Epidermal melanocyte (primary cell): ENCODE measurements around the gene POU2F2.

Experiments used
- DNase-seq: peaks from one replicate; pipeline ENCODE4 v3.0.0; 2011; ENCODE audit warnings: low spot score; ENCODE audit not compliant: insufficient read length

Gene POU2F2

GRCh38 chr19:42132030-42132628 is at the start of gene POU2F2:
Gene POU2F2 (minus strand): TSS chr19:42132446. CDS start chr19:42132411, 35 bp downstream.
- DNase-seq, result no peak

- no peak for DNase-seq
Observed at GRCh38 chr19:42178791-42179674, 46.8 kb upstream of the POU2F2 start.

DNA sequence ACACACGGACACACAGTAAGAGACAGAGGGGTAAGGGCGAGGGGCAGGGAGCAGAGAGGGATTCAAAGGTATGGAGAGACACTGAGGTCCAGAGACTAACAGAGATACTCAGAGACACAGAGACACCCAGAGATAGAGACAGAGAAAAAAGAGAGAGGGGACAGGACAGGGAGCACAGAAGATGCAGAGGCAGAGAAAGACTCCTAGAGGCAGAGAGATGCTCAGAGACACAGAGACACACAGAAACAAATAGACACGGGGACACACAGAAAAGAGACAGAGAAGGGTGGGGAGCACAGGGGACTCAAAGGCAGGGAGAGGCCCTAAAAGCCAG is 45.4 kb upstream of the POU2F2 start:
- DNase-seq, result no peak

DNA sequence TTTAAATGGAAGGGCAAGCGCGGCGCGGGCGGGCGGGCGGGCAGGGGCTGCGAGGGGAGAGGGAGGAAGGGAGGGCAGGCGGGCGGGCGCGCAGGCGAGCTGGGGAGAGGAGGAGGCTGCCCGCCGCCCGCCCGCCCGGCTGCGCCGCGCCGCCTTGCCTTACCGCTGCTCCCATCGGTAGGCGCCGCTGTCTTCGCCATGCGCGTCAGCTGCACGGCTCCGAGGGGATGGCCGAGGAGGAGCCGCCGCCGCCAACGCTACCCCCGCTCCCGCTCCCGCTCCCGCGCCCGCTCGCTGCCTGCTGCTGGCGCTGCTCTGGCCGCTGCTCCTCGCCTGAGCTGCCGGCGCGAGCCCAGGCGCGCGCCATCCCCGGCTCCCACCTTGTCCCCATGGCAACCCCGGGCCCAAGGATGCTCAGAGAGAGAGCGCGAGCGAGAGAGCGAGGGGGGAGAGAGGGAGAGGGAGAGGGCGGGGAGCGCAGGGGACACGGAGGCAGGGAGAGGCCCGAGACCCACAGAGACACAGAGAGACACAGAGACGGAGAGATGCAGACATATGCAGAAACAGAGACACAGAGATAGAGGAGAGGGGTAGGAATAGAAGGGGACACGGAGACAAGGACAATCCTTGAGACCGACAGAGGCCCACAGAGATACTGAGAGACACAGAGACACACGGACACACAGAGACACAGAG is 44.9 kb upstream of the POU2F2 start:
- DNase-seq, result peak; percentile 54

GRCh38 chr19:42176649-42176989 is 44.4 kb upstream of the POU2F2 start:
- DNase-seq, result no peak

DNA sequence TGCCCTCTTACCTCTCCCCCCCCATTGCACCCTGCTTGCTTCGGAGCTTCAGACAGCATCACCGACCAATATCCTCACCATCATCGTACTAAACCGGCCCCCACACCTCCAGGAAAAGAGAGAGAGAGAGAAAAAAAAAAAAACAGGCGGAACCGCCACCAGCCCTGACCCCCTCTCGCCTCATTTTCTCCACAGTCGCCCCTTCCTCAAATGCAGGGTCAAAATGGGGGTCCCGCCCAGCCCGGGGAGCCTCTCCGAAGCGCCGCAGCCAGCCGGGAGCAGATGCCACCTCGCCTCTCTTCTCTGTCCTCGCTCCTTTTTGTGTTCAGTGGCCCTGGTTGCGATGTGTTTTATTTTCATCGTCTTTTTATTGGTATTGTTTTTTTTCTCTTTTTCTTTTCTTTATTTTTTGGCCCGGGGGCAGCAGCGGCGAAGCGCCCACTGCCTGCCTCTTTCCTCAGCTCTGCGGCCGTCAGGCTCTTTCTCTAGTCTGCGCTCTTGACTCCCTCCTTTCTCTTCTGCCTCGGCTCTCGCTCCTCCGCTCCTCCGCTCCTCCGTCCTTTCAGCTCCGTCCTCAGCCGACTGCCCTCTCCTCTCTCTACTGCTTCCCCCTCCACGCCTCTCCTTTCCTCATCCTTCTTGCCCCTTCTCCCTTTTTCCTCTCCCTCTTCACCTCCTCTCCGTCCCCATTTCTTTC is 43.9 kb upstream of the POU2F2 start:
- DNase-seq, result no peak

DNA sequence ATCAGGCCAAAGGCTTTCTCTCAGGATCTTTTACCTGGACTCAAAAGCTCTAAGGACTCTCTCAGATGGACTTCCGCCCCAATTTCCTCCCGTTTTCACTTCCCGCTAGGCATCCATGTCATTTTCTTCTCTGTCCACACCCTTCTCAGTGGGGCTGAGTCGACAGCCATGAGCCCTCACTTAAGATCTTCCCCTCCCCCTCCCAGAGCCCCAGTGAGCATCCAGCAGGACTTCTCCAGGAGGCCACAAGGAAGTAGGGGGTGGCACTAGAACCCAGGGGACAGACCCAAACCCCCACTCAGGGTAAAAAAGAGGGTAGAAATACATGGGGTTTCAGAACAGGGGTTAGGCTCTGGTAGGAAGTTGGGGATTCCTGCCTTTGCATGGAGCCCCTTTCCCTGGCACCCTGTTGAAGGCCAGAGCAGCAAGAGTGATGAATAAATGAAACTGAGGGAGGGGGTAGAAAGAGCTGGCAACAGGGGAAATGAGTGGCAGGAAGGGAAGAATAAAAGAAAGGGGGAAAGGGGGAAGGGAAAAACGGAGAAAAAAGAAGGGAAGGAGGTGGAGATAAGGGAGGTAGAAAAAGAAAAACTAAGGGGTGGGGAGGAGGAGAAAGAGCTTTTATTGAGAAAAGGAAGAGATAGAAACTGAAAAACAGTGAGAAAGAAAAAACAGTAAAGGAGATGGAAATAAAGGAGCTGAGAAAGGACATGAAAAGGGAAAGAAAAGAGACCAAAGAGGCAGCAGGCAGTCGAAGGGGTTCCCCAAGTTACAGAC is 42.9 kb upstream of the POU2F2 start:
- DNase-seq, result no peak

- DNase-seq, result no peak
Observed at GRCh38 chr19:42174188-42174587, 41.9 kb upstream of the POU2F2 start.

DNA sequence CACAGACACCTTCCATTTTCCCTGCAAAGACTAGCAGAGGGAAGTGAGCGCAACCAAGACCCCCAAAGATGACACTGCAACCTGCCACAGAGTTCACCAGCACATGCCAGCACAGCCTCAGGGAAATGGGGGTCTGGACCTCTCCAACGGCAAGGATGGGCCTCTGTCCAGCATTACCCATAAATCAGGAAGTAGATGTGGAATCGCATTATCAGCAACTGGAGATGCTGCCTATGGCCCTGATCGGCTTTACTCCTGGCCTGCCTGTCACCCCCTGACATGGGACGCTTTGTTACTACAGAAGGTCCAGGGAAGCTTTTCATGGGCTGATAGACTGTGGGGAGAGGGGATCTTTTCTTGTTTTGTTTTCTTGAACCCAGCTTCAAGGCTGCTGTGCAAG is 41.4 kb upstream of the POU2F2 start:
- DNase-seq, result no peak

DNA sequence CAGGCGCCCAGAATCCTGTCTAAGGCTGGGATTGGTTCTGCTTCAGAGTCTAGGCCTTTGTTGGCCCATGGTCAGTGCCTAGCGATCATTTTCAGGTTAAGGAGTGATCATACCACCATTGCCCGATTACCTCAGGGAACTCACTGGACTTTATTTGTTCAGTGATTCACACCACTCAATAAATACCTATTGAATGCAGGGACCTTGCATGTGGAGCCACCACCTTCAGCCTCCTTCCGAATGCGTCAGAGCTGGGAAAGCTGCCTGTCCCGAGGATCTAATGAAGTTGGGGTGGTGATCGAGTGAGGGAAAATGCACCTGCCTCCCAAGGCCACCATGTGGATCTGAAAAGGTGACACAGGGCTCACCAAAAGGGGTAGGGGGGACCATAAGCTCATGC is 40.0 kb upstream of the POU2F2 start:
- no peak for DNase-seq

GRCh38 chr19:42170715-42171114 is 38.5 kb upstream of the POU2F2 start:
- no peak for DNase-seq

- no peak for DNase-seq
Observed at GRCh38 chr19:42169486-42170413, 37.5 kb upstream of the POU2F2 start.

DNA sequence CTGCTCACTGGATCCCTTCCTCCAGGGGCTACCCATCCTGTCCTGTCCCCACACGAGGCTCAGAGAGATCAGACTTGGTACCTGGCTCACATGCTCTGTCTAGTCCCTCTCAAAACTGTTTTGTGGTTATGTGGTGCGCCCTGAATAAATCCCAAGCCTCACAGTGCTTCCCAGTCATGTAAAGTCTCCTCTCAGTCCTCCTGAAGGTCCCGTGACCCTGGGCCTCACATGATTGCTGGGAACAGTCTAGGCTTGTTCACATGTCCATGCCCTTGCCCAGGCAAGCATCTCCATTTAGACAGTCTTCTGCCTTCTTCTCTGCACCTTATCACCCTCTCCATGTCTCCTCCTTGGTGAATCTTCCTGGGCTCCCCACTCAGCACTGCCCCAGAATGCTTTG is 36.0 kb upstream of the POU2F2 start:
- no peak for DNase-seq

GRCh38 chr19:42166316-42166715 is 34.1 kb upstream of the POU2F2 start:
- DNase-seq, result no peak

- DNase-seq, result no peak
Observed at GRCh38 chr19:42165146-42165545, 32.9 kb upstream of the POU2F2 start.

GRCh38 chr19:42161616-42162263 is 29.5 kb upstream of the POU2F2 start:
- DNase-seq, result no peak

DNA sequence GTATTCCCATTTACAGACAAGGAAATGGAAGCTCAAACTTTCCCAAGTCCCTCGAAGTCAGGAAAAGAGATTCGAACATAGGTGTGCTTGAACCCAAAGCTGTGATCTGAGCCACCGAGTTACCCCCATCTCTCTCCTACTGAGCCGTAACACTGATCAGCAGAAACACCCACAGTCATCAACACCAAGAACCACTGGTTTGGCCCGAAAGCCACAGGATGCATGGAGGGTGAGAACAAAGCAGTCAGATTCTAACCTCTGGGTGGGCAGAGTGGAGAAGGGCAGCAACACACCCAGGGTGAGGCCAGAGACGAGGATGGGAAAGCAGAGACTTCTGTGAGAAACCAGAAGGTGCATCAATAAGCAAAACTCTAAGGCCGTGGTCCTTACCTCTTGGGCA is 27.7 kb upstream of the POU2F2 start:
- DNase-seq, result no peak

DNA sequence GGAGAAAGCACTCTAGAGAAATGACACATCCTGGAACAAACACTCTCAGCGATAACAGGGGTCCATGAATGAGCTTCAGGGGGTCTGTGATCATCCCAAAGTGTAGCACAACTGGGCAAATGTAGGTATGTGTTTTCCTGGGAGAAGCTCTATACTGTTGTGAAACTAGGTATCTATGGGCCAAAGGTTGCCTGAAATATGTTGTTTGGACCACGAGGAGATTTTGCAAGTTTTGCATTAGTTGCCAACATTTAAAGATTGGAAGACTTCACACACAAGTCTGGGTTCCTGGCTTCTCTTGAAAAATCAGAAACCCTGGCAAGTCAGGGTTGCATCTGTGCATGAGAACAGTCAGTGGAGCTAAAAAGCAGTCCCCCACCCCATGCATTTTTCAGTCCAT is 26.7 kb upstream of the POU2F2 start:
- no peak for DNase-seq

- DNase-seq, result no peak
Observed at GRCh38 chr19:42156571-42156970, 24.3 kb upstream of the POU2F2 start.

GRCh38 chr19:42155796-42156195 is 23.6 kb upstream of the POU2F2 start:
- no peak for DNase-seq
